ENCODE data around the gene ZNF322. TPM values are rescaled to one million over a fixed set of nuclear protein-coding genes. Genes with fewer than 3 reads are reported as not detected.

Gene ZNF322
- total and polyA plus RNA-seq, 7 donors = 4.2 to 13.6 (median 9.0) TPM

DNA sequence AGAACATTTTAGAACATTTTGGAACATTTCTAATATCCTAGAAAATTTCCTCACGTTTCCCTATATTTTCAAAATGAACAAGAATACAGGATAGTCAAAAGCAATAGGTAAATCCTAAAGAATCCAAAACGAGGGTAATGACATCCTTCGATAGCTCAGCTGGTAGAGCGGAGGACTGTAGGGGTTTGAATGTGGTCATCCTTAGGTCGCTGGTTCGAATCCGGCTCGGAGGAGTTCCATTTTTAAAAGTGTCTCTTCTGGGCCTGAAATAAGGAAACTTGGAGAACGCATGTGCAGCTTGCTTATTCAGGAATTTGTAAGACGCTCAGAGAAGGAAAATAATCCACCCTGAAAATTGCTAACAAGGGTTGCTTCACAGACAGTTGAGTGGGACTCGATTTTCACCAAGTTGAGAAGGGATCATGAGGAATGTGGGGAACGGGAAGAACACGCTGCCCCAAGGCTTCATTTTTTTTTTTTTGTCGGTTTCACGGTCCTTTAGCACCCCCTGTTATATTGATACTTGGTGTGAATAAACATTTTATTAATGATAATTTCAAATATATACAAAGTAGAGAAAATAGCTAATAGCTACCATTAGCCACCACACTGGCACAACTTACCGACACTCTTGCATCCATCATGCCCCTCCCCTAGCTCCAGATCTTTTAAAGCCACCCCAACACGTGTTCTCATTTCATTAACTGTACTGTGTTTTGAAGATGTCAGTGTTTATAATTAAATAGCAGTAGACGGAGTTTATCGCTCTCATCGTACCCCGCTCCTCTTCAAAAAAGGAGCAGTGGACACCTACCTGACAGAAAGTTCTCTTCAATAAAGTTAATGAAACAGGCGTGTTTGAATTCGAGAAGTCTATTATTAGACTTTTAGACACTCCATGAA is 64.6 kb downstream of the ZNF322 start:
- H3K27ac ChIP-seq = peak overlapping the region; percentile 97
- peak overlapping the region; percentile 95 for H3K4me3 ChIP-seq
- WGBS, 3 donors = 31 to 35% (median 34%) methylated on average over 23 of the region's 23 CpGs
- intact Hi-C loops (cut with DNase I) = loop anchor here (1.0 to 2.0 kb wide), 4 partner anchors 21 to 420 kb away; no protein-coding TSS in a partner anchor
- ATAC-seq (no peak), DNase-seq (no peak)
- peaks cover 7 to 22% of the 10 kb centered on the region in 2 donors for H3K36me3 ChIP-seq (ENCODE audit: insufficient read depth in 1 of 2, low read depth in 1 of 2)
- peaks cover 0 to 36% (median 0%) of the 10 kb centered on the region in 3 donors for H3K27me3 ChIP-seq (ENCODE audit: insufficient read depth in 3 of 3, low read length in 2 of 3)
- H3K9me3 ChIP-seq = no peaks in the 10 kb centered on the region
- TF ChIP-seq, protein P1, sequence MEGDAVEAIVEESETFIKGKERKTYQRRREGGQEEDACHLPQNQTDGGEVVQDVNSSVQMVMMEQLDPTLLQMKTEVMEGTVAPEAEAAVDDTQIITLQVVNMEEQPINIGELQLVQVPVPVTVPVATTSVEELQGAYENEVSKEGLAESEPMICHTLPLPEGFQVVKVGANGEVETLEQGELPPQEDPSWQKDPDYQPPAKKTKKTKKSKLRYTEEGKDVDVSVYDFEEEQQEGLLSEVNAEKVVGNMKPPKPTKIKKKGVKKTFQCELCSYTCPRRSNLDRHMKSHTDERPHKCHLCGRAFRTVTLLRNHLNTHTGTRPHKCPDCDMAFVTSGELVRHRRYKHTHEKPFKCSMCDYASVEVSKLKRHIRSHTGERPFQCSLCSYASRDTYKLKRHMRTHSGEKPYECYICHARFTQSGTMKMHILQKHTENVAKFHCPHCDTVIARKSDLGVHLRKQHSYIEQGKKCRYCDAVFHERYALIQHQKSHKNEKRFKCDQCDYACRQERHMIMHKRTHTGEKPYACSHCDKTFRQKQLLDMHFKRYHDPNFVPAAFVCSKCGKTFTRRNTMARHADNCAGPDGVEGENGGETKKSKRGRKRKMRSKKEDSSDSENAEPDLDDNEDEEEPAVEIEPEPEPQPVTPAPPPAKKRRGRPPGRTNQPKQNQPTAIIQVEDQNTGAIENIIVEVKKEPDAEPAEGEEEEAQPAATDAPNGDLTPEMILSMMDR (IDR thresholded peaks at IDR 0.05) = no peak
- peaks cover 13% of the 10 kb centered on the region for H3K4me1 ChIP-seq

DNA sequence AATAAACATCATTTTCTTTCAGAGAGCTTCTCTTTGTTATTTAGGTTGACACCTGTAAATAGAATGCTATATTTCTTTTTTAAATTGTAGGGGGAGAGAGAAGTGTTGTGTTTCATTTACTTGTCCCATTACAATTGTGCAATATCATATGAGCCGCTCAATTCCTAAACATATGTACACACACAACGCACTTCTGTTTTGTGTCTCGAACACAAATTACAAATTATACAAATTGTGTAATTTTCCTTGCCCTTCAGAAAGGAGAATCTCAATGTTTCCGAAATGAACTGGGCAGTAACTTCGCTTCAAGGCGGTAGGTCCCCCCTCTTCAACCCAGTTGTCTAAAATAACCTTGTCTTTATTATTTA is 65.4 kb downstream of the ZNF322 start:
- no peak for ATAC-seq
- 33 to 44% (median 34%) methylated on average over 6 of the region's 6 CpGs for WGBS, 3 donors
- intact Hi-C loops (cut with DNase I) = loop anchor here (2.0 kb wide), 2 partner anchors 251 to 419 kb away; no protein-coding TSS in a partner anchor
- Histone ChIP-seq H3K27ac (no peak overlapping the region), H3K4me1 (peaks cover 13% of the 10 kb centered on the region), H3K36me3 (ENCODE audit: insufficient read depth in 1 of 2, low read depth in 1 of 2) (peaks cover 7 to 13% of the 10 kb centered on the region in 2 donors), H3K9me3 (no peaks in the 10 kb centered on the region), H3K27me3 (ENCODE audit: insufficient read depth in 3 of 3, low read length in 2 of 3) (peaks cover 0 to 36% (median 0%) of the 10 kb centered on the region in 3 donors), H3K4me3 (no peak overlapping the region)
- no peak for DNase-seq
- TF ChIP-seq, protein P1 (IDR thresholded peaks at IDR 0.05) = no peak

DNA sequence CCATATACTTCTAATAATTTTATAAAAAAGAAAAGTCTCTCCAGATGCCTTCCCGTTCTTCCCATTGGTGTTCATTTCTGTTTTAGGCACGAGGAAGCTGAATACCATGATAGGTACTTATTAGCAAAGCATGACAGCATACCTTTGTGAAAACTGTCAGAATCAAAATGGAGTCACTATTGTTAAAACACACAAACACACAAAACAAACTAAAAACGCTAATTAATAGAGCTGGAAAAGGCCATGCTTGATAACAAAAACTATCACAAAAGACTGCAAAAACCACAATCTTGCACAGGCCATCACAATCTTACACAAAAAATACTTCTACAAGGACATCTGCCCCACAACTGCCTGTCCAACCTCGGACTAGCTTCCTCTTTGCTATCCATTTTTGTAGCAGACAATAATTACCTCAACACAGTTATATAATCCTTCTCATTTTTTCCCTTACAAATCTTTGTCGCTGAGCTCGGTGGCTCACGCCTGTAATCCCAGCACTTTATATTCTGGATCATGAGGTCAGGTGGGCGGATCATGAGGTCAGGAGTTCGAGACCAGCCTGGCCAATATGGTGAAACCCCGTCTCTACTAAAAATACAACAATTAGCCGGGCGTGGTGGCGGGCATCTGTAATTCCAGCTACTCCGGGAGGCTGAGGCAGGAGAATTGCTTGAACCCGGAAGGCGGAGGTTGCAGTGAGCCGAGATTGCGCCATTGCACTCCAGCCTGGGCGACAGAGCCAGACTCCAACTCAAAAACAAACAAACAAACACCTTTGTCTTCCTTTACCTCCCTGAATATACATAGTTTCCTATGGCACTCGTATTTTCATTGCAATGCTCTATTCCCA is 66.0 kb downstream of the ZNF322 start:
- peaks cover 0 to 36% (median 0%) of the 10 kb centered on the region in 3 donors for H3K27me3 ChIP-seq (ENCODE audit: insufficient read depth in 3 of 3, low read length in 2 of 3)
- WGBS, 3 donors = 30 to 44% (median 35%) methylated on average over 20 of the region's 20 CpGs
- TF ChIP-seq, protein P1 (IDR thresholded peaks at IDR 0.05) = no peak
- peaks cover 13% of the 10 kb centered on the region for H3K4me1 ChIP-seq
- H3K9me3 ChIP-seq = no peaks in the 10 kb centered on the region
- H3K36me3 ChIP-seq (ENCODE audit: insufficient read depth in 1 of 2, low read depth in 1 of 2) = peaks cover 6 to 7% of the 10 kb centered on the region in 2 donors
- intact Hi-C loops (cut with DNase I) = loop anchor here (2.0 kb wide), 2 partner anchors 251 to 419 kb away; no protein-coding TSS in a partner anchor
- DNase-seq (no peak), ATAC-seq (no peak)
- no peak overlapping the region for H3K4me3 ChIP-seq
- H3K27ac ChIP-seq = no peak overlapping the region

DNA sequence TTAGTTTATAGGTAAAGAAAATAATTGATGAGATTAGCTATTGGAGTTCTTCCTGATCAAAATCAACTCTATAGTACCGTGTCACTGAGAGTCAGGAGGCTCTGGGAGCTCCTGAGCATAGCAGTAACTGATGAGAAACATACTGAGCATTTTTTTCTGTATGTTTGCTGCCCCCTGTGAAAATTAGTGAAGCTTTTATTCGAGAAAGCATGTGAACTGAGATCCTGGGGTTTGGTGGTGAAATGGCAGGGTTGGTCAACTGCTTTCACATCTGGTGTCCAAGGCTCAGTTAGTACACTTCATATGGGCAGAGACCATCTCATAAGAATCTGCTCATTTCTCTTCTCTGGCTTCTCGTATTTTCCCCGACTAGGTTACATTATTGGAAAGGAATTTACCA is 66.9 kb downstream of the ZNF322 start:
- Histone ChIP-seq H3K9me3 (no peaks in the 10 kb centered on the region), H3K27ac (no peak overlapping the region), H3K36me3 (ENCODE audit: insufficient read depth in 1 of 2, low read depth in 1 of 2) (no peaks in the 10 kb centered on the region), H3K4me1 (peaks cover 7% of the 10 kb centered on the region), H3K27me3 (ENCODE audit: insufficient read depth in 3 of 3, low read length in 2 of 3) (peaks cover 0 to 36% (median 0%) of the 10 kb centered on the region in 3 donors), H3K4me3 (no peak overlapping the region)
- no peak for ATAC-seq
- intact Hi-C loops (cut with DNase I) = no loop called here
- TF ChIP-seq, protein P1 (IDR thresholded peaks at IDR 0.05) = no peak
- no peak for DNase-seq
- 46 to 48% (median 48%) methylated on average over 4 of the region's 4 CpGs for WGBS, 3 donors
